Neural cell (in vitro differentiated cells): Measurements from ENCODE around the gene HLCS.

Experiments used
- POLR2AphosphoS5 ChIP-seq: IDR thresholded peaks from 2 replicates; pipeline ENCODE4 v1.6.1; 2012
- SMC3 ChIP-seq: fragments of 450-650 bp; conservative IDR thresholded peaks from 2 replicates; pipeline ENCODE4 v1.6.1; 2014; ENCODE audit warnings: antibody characterized with exemption, mild to moderate bottlenecking, moderate library complexity; ENCODE audit not compliant: poor library complexity
- TAF1 ChIP-seq: IDR thresholded peaks from 2 replicates; pipeline ENCODE4 v1.6.1; 2012; ENCODE audit warnings: low read depth
- TF ChIP-seq, protein P1 (sequence below): fragments of 450-650 bp; IDR thresholded peaks from 2 replicates; pipeline ENCODE4 v1.5.1; 2014; ENCODE audit warnings: antibody characterized with exemption, mild to moderate bottlenecking, moderate library complexity; ENCODE audit not compliant: poor library complexity, severe bottlenecking

DNA sequence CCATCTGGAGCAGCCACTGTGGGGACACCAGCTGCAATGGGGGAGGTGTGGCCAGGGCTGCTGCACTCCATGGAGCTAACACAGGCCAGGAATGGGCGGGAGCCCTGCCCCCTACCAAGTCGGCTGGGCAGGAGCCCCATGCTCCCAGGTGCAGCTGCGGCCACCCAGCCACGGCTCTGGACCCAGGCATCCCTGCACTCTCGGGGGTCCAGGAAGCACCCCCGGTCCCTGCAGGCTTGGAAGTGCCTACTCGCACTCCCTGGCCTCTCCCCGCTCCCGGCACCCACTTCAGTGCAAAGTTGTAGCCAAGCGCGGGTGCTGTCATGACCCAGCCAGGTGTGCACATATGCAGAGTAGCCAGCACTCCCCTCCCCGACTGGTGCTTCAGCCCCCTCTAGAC lies 91.8 kb downstream of the HLCS start:
- TF ChIP-seq POLR2AphosphoS5 (no peak), SMC3 (no peak), TAF1 (no peak)
- TF ChIP-seq, protein P1, sequence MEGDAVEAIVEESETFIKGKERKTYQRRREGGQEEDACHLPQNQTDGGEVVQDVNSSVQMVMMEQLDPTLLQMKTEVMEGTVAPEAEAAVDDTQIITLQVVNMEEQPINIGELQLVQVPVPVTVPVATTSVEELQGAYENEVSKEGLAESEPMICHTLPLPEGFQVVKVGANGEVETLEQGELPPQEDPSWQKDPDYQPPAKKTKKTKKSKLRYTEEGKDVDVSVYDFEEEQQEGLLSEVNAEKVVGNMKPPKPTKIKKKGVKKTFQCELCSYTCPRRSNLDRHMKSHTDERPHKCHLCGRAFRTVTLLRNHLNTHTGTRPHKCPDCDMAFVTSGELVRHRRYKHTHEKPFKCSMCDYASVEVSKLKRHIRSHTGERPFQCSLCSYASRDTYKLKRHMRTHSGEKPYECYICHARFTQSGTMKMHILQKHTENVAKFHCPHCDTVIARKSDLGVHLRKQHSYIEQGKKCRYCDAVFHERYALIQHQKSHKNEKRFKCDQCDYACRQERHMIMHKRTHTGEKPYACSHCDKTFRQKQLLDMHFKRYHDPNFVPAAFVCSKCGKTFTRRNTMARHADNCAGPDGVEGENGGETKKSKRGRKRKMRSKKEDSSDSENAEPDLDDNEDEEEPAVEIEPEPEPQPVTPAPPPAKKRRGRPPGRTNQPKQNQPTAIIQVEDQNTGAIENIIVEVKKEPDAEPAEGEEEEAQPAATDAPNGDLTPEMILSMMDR = no peak
